BE2C (cell line): ENCODE data around the gene PIP5K1C.

Experiments
- DNase-seq: peaks from one replicate; pipeline ENCODE4 v3.0.0-alpha.2; 2020
- H3K27me3 ChIP-seq: fragments of 250-450 bp; sonication (Bioruptor Pico); 2 replicates; pipeline ENCODE4 v1.5.1; 2020; ENCODE audit warnings: mild to moderate bottlenecking
- H3K36me3 ChIP-seq: fragments of 250-450 bp; sonication (Bioruptor Pico); 2 replicates; pipeline ENCODE4 v1.5.1; 2020; ENCODE audit warnings: mild to moderate bottlenecking
- H3K4me1 ChIP-seq: fragments of 250-450 bp; sonication (Bioruptor Pico); 2 replicates; pipeline ENCODE4 v1.5.1; 2020
- H3K4me3 ChIP-seq: 2 replicates; pipeline ENCODE4 v1.5.1; 2011; ENCODE audit warnings: low read depth, low read length
- H3K9me3 ChIP-seq: fragments of 250-450 bp; sonication (Bioruptor Pico); 2 replicates; pipeline ENCODE4 v1.5.1; 2020
- CTCF ChIP-seq: IDR thresholded peaks from 2 replicates; pipeline ENCODE4 v1.5.1; 2012; ENCODE audit warnings: mild to moderate bottlenecking, low read depth, low read length

The PIP5K1C gene

GRCh38 chr19:3733549-3734309, 33.5 kb upstream of the PIP5K1C start:
- DNase-seq, result no peak
- no peak for TF ChIP-seq CTCF
- H3K9me3 ChIP-seq, result no peaks in the 10 kb centered on the region; the same call in 1 of the 2 replicates
- H3K36me3 ChIP-seq, result no peaks in the 10 kb centered on the region
- H3K27me3 ChIP-seq, result peaks cover 34% of the 10 kb centered on the region
- H3K4me1 ChIP-seq, result no peaks in the 10 kb centered on the region
- no peak overlapping the region for H3K4me3 ChIP-seq

- Histone ChIP-seq H3K4me3 (no peak overlapping the region), H3K36me3 (no peaks in the 10 kb centered on the region), H3K4me1 (no peaks in the 10 kb centered on the region), H3K9me3 (no peaks in the 10 kb centered on the region; the same call in 1 of the 2 replicates), H3K27me3 (peaks cover 34% of the 10 kb centered on the region)
- DNase-seq, result no peak
- TF ChIP-seq CTCF, result no peak
Measured at GRCh38 chr19:3732108-3732507, 31.8 kb upstream of the PIP5K1C start.

- Histone ChIP-seq H3K27me3 (peaks cover 23% of the 10 kb centered on the region), H3K4me3 (no peak overlapping the region)
- no peak for TF ChIP-seq CTCF
Measured at GRCh38 chr19:3730457-3730958, 30.2 kb upstream of the PIP5K1C start.

GRCh38 chr19:3725640-3726310, 25.5 kb upstream of the PIP5K1C start:
- Histone ChIP-seq H3K9me3 (no peaks in the 10 kb centered on the region), H3K4me3 (no peak overlapping the region), H3K4me1 (no peaks in the 10 kb centered on the region), H3K36me3 (no peaks in the 10 kb centered on the region), H3K27me3 (peaks cover 25% of the 10 kb centered on the region)
- DNase-seq, result no peak
- no peak for TF ChIP-seq CTCF

More at GRCh38 chr19:3730457-3730958, 30.2 kb upstream of the PIP5K1C start:
- no peaks in the 10 kb centered on the region for H3K4me1 ChIP-seq
- no peak for DNase-seq
- H3K36me3 ChIP-seq, result no peaks in the 10 kb centered on the region
- H3K9me3 ChIP-seq, result no peaks in the 10 kb centered on the region

- no peak for TF ChIP-seq CTCF
- Histone ChIP-seq H3K27me3 (peaks cover 25% of the 10 kb centered on the region), H3K4me3 (no peak overlapping the region), H3K9me3 (no peaks in the 10 kb centered on the region), H3K4me1 (no peaks in the 10 kb centered on the region), H3K36me3 (no peaks in the 10 kb centered on the region)
- no peak for DNase-seq
Measured at GRCh38 chr19:3725121-3725520, 24.9 kb upstream of the PIP5K1C start.

GRCh38 chr19:3723883-3724282, 23.6 kb upstream of the PIP5K1C start:
- TF ChIP-seq CTCF, result no peak
- Histone ChIP-seq H3K4me1 (no peaks in the 10 kb centered on the region), H3K36me3 (no peaks in the 10 kb centered on the region), H3K27me3 (peaks cover 25% of the 10 kb centered on the region), H3K4me3 (no peak overlapping the region), H3K9me3 (no peaks in the 10 kb centered on the region)
- DNase-seq, result no peak
